Right lobe of liver (tissue), 6 donors: ENCODE data around the gene MGAT4A. TPM values are rescaled to one million over a fixed set of nuclear protein-coding genes. Genes with fewer than 3 reads are reported as not detected.
"Not testable (repeated sequence)": the region's sequence is repeated elsewhere in the genome, so short reads cannot be mapped to it uniquely, and the experiment has no call there.

Experiments
- ATAC-seq, 4 donors: fragments of 200-7000 bp; cut with Tn5 transposase; one replicate each; pipeline ENCODE4 v1.9.1; 2020; ENCODE audit warnings: mild to moderate bottlenecking in 4 of 4, moderate library complexity in 4 of 4
- DNase-seq, 3 donors: peaks; one replicate each; pipeline ENCODE4 v3.0.0-alpha.2; 2020
- H3K27ac ChIP-seq, 3 donors: fragments of 200-600 bp; one replicate each; pipeline ENCODE4 v1.8.0; 2022
- H3K27me3 ChIP-seq, 2 donors: fragments of 200-600 bp; one replicate each; pipeline ENCODE4 v1.8.0; 2022
- H3K36me3 ChIP-seq, 4 donors: fragments of 200-600 bp; sonication (generic) in 1 of 4; one replicate each; pipeline versions ENCODE4 v1.5.1 to v1.8.0; 2017 to 2022; ENCODE audit warnings: control low read depth in 1 of 4
- H3K4me1 ChIP-seq, 4 donors: fragments of 200-600 bp; sonication (generic) in 1 of 4; one replicate each; pipeline versions ENCODE4 v1.5.1 to v1.8.0; 2017 to 2022; ENCODE audit warnings: control low read depth in 1 of 4
- H3K4me3 ChIP-seq, 3 donors: fragments of 200-600 bp; one replicate each; pipeline ENCODE4 v1.8.0; 2022
- H3K9me3 ChIP-seq, 4 donors: fragments of 200-600 bp; sonication (generic) in 1 of 4; one replicate each; pipeline versions ENCODE4 v1.5.1 to v1.8.0; 2017 to 2022; ENCODE audit warnings: control low read depth in 1 of 4
- CTCF ChIP-seq, 4 donors: fragments of 200-600 bp in 3 of 4; fragments of 450-650 bp in 1 of 4; IDR thresholded peaks; one replicate each; pipeline versions ENCODE4 v1.5.1 to v1.8.0; 2016 to 2022; ENCODE audit warnings: antibody characterized with exemption in 4 of 4, mild to moderate bottlenecking in 2 of 4
- POLR2A ChIP-seq: fragments of 450-650 bp; IDR thresholded peaks from one replicate; pipeline ENCODE4 v1.6.1; 2017; ENCODE audit warnings: antibody characterized with exemption, mild to moderate bottlenecking
- WGBS: methylation state at CpG from one replicate; pipeline ENCODE4 v1.1.6; 2018; ENCODE audit warnings: low coverage, low lambda C conversion rate; ENCODE audit not compliant: insufficient coverage; ENCODE audit errors: missing lambda C conversion rate; 5-methylcytosine and 5-hydroxymethylcytosine counted together
- intact Hi-C, 2 donors: fragments of 100-400 bp; cut with DNase I; formaldehyde crosslinking; loops; one replicate each; pipeline versions ENCODE4 v1.11.2 to v1.14.1; 2022
- total RNA-seq, 6 experiments: library from RNA; depleted of rRNA in 2 of 6; stranded (reverse); fragments of >200 nt in 2 of 6; fragmentation: NEBNext Ultra II Directional in 3 of 6; extraction: Animal tissue kit (Norgen Biotek cat#: 25700) in 3 of 6; gene quantifications; one replicate each; pipeline versions ENCODE4 v1.1.0 to v1.2.4, GENCODE V29; 2016 to 2023
- donor health status: DM: no; HTN: yes; CAD: no.
- donor health status: DM: no; HTN: no; CAD: no.
- donor health status: DM: no; HTN: no; CAD: no.
- donor health status: DM: no; HTN: yes; CAD: no.
- donor health status: DM: no; HTN: yes; CAD: no.

The MGAT4A gene
- total RNA-seq, 6 experiments from 2014 or later: 7.8 to 16.0 (median 11.7) TPM

- peak overlapping the region; percentile 21 to 51 (median 41) for H3K27ac ChIP-seq
- intact Hi-C loops: no loop called here
- TF ChIP-seq POLR2A (no peak), CTCF (IDR thresholded peaks at IDR 0.05) (peak in 2 of 4 donors; percentile 5 to 28)
- H3K9me3 ChIP-seq: no peaks in the 10 kb centered on the region
- no CpG with 5 or more reads among the region's 56 CpGs for WGBS
- H3K36me3 ChIP-seq: no peaks in the 10 kb centered on the region
- ATAC-seq (peak; percentile 27 to 53 (median 45)), DNase-seq (peak; percentile 66 to 77 (median 75))
- peak overlapping the region; percentile 50 to 70 (median 69) for H3K4me3 ChIP-seq
- H3K4me1 ChIP-seq: peaks cover 0 to 40% (median 14%) of the 10 kb centered on the region in 4 donors
- H3K27me3 ChIP-seq: no peaks in the 10 kb centered on the region
These were observed 258 bp downstream of the MGAT4A start for GRCh38 chr2:98730707-98731040.

- H3K4me1 ChIP-seq: peaks cover 0 to 40% (median 14%) of the 10 kb centered on the region in 4 donors
- TF ChIP-seq CTCF (IDR thresholded peaks at IDR 0.05) (no peak), POLR2A (no peak)
- H3K36me3 ChIP-seq: no peaks in the 10 kb centered on the region
- H3K27me3 ChIP-seq: no peaks in the 10 kb centered on the region
- ATAC-seq (peak; percentile 49 to 62 (median 52)), DNase-seq (peak; percentile 58 to 71 (median 66))
- WGBS: under 1% methylated on average over 10 of the region's 45 CpGs
- no peaks in the 10 kb centered on the region for H3K9me3 ChIP-seq
- H3K27ac ChIP-seq: peak overlapping the region; percentile 21 to 51 (median 41)
- intact Hi-C loops: no loop called here
- peak overlapping the region; percentile 50 to 70 (median 69) for H3K4me3 ChIP-seq
These were observed 752 bp downstream of the MGAT4A start for GRCh38 chr2:98730053-98730706.

GRCh38 chr2:98729652-98730051, 1.3 kb downstream of the MGAT4A start:
- Histone ChIP-seq H3K4me3 (peak overlapping the region; percentile 50 to 70 (median 69)), H3K4me1 (peaks cover 0 to 40% (median 14%) of the 10 kb centered on the region in 4 donors), H3K27me3 (no peaks in the 10 kb centered on the region), H3K9me3 (no peaks in the 10 kb centered on the region), H3K36me3 (no peaks in the 10 kb centered on the region), H3K27ac (peak overlapping the region in 2 of 3 donors; percentile 21 to 51)
- no peak for TF ChIP-seq CTCF (IDR thresholded peaks at IDR 0.05)
- DNase-seq (no peak), ATAC-seq (no peak)
- WGBS: 26% methylated on average over 10 of the region's 10 CpGs
- intact Hi-C loops: no loop called here

- intact Hi-C loops, H3K4me3 ChIP-seq: not testable (repeated sequence)
- H3K27ac ChIP-seq: peak overlapping the region in 2 of 3 donors; percentile 7 to 35
These were observed 2.7 kb downstream of the MGAT4A start for GRCh38 chr2:98728088-98728718.

More at GRCh38 chr2:98728088-98728718, 2.7 kb downstream of the MGAT4A start:
- H3K36me3 ChIP-seq, H3K27me3 ChIP-seq, H3K9me3 ChIP-seq, DNase-seq, ATAC-seq: not testable (repeated sequence)
- WGBS: 44% methylated on average over 5 of the region's 5 CpGs
- peaks cover 0 to 40% (median 14%) of the 10 kb centered on the region in 4 donors for H3K4me1 ChIP-seq
